H1 (cell line): ENCODE results near the gene FHAD1. TPM values are rescaled to one million over a fixed set of nuclear protein-coding genes. Genes with fewer than 3 reads are reported as not detected.
A peak's percentile ranks its signal among the peaks of the same experiment; 100 is the strongest.
"Not testable (repeated sequence)": the region's sequence is repeated elsewhere in the genome, so short reads cannot be mapped to it uniquely, and the experiment has no call there.

Experiments used
- CTCF ChIA-PET: fragments of 300-600 bp; sonication (Branson Sonifier 250); formaldehyde crosslinking; loops from one replicate; lab custom pipeline; 2021; ENCODE audit not compliant: partially characterized antibody; lab: Charles Lee
- POLR2A ChIA-PET: fragments of 300-600 bp; sonication (Branson Sonifier 250); formaldehyde crosslinking; loops from one replicate; lab custom pipeline; 2021; ENCODE audit warnings: inconsistent platforms; ENCODE audit not compliant: partially characterized antibody; lab: Charles Lee
- DNase-seq, 2 experiments: peaks; one replicate each; pipeline versions ENCODE4 v3.0.0 to v3.0.0-alpha.2; 2010 to 2022; ENCODE audit warnings: low spot score in 2 of 2, low read depth in 1 of 2, mixed read lengths in 1 of 2
- FAIRE-seq: peaks from 2 replicates; lab custom pipeline; 2011; peaks lifted over from hg19 to GRCh38; lab: Jason Lieb, UNC
- H2AFZ ChIP-seq: 2 replicates; pipeline ENCODE4 v1.8.1; 2012; ENCODE audit warnings: low read length, inconsistent platforms
- H2AK5ac ChIP-seq: 2 replicates; pipeline ENCODE4 v1.6.1; 2013; ENCODE audit warnings: low read depth, low read length
- H2BK120ac ChIP-seq: replicated peaks from 2 replicates; pipeline ENCODE3; 2013; ENCODE audit warnings: low read depth, low read length, inconsistent platforms
- H2BK12ac ChIP-seq: 2 replicates; pipeline ENCODE4 v1.6.1; 2013; ENCODE audit warnings: low read depth, low read length
- H2BK15ac ChIP-seq: 2 replicates; pipeline ENCODE4 v1.6.1; 2013; ENCODE audit warnings: low read length
- H2BK20ac ChIP-seq: 2 replicates; pipeline ENCODE4 v1.6.1; 2013; ENCODE audit warnings: low read length
- H2BK5ac ChIP-seq: 2 replicates; pipeline ENCODE4 v1.6.1; 2013; ENCODE audit warnings: low read depth, low read length
- H3K14ac ChIP-seq: 2 replicates; pipeline ENCODE4 v1.6.1; 2013; ENCODE audit warnings: inconsistent platforms; ENCODE audit not compliant: insufficient read length
- H3K18ac ChIP-seq: 2 replicates; pipeline ENCODE4 v1.6.1; 2013; ENCODE audit warnings: low read length; ENCODE audit errors: extremely low read depth
- H3K23ac ChIP-seq: 2 replicates; pipeline ENCODE4 v1.6.1; 2013; ENCODE audit warnings: inconsistent platforms; ENCODE audit not compliant: insufficient read length
- H3K23me2 ChIP-seq: 2 replicates; pipeline ENCODE4 v1.6.1; 2013; ENCODE audit warnings: low read depth, low read length
- H3K27ac ChIP-seq: 2 replicates; pipeline ENCODE4 v1.6.1; 2011; ENCODE audit warnings: low read depth, low read length, inconsistent platforms
- H3K27me3 ChIP-seq, 4 experiments: replicated peaks in 1 of 4; 1 replicate in 1 of 4; 2 replicates in 3 of 4; pipeline versions ENCODE4 v1.6.1 to v1.8.1; 2011 to 2013; ENCODE audit warnings: low read length in 3 of 4, mild to moderate bottlenecking in 3 of 4, inconsistent platforms in 2 of 4, mixed read lengths in 2 of 4, moderate library complexity in 1 of 4; ENCODE audit not compliant: control insufficient read depth in 3 of 4, insufficient read depth in 3 of 4; ENCODE audit errors: extremely low read depth in 1 of 4
- H3K36me3 ChIP-seq, 4 experiments: 2 replicates each; pipeline versions ENCODE4 v1.6.1 to v1.8.1; 2011 to 2013; ENCODE audit warnings: mild to moderate bottlenecking in 4 of 4, low read length in 3 of 4, moderate library complexity in 2 of 4, control low read depth in 1 of 4, inconsistent platforms in 1 of 4; ENCODE audit not compliant: insufficient read depth in 4 of 4, control insufficient read depth in 2 of 4
- H3K4ac ChIP-seq: replicated peaks from 2 replicates; pipeline ENCODE3; 2013; ENCODE audit warnings: low read length, low read depth, mixed read lengths, inconsistent platforms; ENCODE audit not compliant: insufficient read length
- H3K4me1 ChIP-seq, 4 experiments: replicated peaks in 1 of 4; 1 replicate in 1 of 4; 2 replicates in 3 of 4; pipeline versions ENCODE4 v1.6.1 to v1.8.1; 2011 to 2013; ENCODE audit warnings: low read length in 3 of 4, inconsistent platforms in 2 of 4, mixed read lengths in 1 of 4; ENCODE audit not compliant: insufficient read depth in 4 of 4, control insufficient read depth in 3 of 4
- H3K4me2 ChIP-seq, 2 experiments: 2 replicates each; pipeline versions ENCODE4 v1.6.1 to v1.8.1; 2011 to 2013; ENCODE audit warnings: low read depth in 2 of 2, low read length in 2 of 2, control low read depth in 1 of 2, inconsistent platforms in 1 of 2, mild to moderate bottlenecking in 1 of 2; ENCODE audit not compliant: insufficient read depth in 1 of 2
- H3K4me3 ChIP-seq, 4 experiments: fragments of 200-600, 300-600 bp in 1 of 4; sonication (generic), shearing (Covaris generic), sonication (Bioruptor Twin) in 1 of 4; 2 replicates each; pipeline versions ENCODE4 v1.5.1 to v1.8.1; 2011 to 2016; ENCODE audit warnings: low read length in 4 of 4, low read depth in 3 of 4, control low read depth in 2 of 4, inconsistent platforms in 2 of 4, mild to moderate bottlenecking in 2 of 4, mixed read lengths in 1 of 4, moderate library complexity in 1 of 4; ENCODE audit not compliant: insufficient read depth in 2 of 4; ENCODE audit errors: extremely low read depth in 1 of 4
- H3K56ac ChIP-seq: replicated peaks from 2 replicates; pipeline ENCODE3; 2013; ENCODE audit warnings: low read depth, mild to moderate bottlenecking, mixed read lengths, low read length, inconsistent platforms; ENCODE audit not compliant: insufficient read length
- H3K79me1 ChIP-seq: 2 replicates; pipeline ENCODE4 v1.6.1; 2013; ENCODE audit warnings: low read depth, low read length, control low read depth
- H3K79me2 ChIP-seq, 2 experiments: 2 replicates each; pipeline versions ENCODE4 v1.6.1 to v1.8.1; 2012 to 2013; ENCODE audit warnings: low read length in 2 of 2, mild to moderate bottlenecking in 2 of 2, inconsistent platforms in 1 of 2; ENCODE audit not compliant: insufficient read depth in 2 of 2, control insufficient read depth in 1 of 2
- H3K9ac ChIP-seq, 4 experiments: replicated peaks in 1 of 4; 1 replicate in 1 of 4; 2 replicates in 3 of 4; pipeline versions ENCODE4 v1.6.1 to v1.8.1; 2011 to 2013; ENCODE audit warnings: low read depth in 3 of 4, low read length in 3 of 4, control low read depth in 2 of 4, mild to moderate bottlenecking in 2 of 4, moderate library complexity in 2 of 4, inconsistent platforms in 1 of 4; ENCODE audit errors: extremely low read depth in 1 of 4
- H3K9me3 ChIP-seq, 2 experiments: 2 replicates each; pipeline versions ENCODE4 v1.6.1 to v1.8.1; 2012 to 2013; ENCODE audit warnings: mild to moderate bottlenecking in 2 of 2, moderate library complexity in 2 of 2, control low read depth in 1 of 2, inconsistent platforms in 1 of 2, low read depth in 1 of 2, low read length in 1 of 2, mixed read lengths in 1 of 2; ENCODE audit not compliant: insufficient read depth in 2 of 2
- H4K20me1 ChIP-seq, 2 experiments: replicated peaks in 1 of 2; 2 replicates each; pipeline versions ENCODE3 to v1.8.1; 2011 to 2013; ENCODE audit warnings: inconsistent platforms in 2 of 2, low read length in 2 of 2, mild to moderate bottlenecking in 1 of 2; ENCODE audit not compliant: insufficient read depth in 2 of 2, control insufficient read depth in 1 of 2
- H4K5ac ChIP-seq: 2 replicates; pipeline ENCODE4 v1.6.1; 2013; ENCODE audit warnings: low read length, low read depth, mixed read lengths, inconsistent platforms; ENCODE audit not compliant: insufficient read length
- H4K8ac ChIP-seq: 2 replicates; pipeline ENCODE4 v1.8.0; 2013; ENCODE audit warnings: mild to moderate bottlenecking, moderate library complexity, low read length, inconsistent platforms; ENCODE audit not compliant: insufficient read depth; ENCODE audit errors: extremely low read depth
- H4K91ac ChIP-seq: replicated peaks from 2 replicates; pipeline ENCODE3; 2013; ENCODE audit warnings: low read length, mixed read lengths, inconsistent platforms; ENCODE audit not compliant: insufficient read length
- CEBPB ChIP-seq: IDR thresholded peaks from 2 replicates; pipeline ENCODE4 v1.6.1; 2012; ENCODE audit warnings: low read depth, low read length
- WGBS, 2 experiments: shearing (Covaris generic) in 1 of 2; methylation state at CpG; one replicate each; pipeline versions ENCODE4 v1.1.6 to v1.1.7; 2013 to 2015; ENCODE audit warnings: low lambda C conversion rate in 2 of 2, mixed read lengths in 2 of 2, inconsistent platforms in 1 of 2, low coverage in 1 of 2, missing lambda C conversion rate in 1 of 2; ENCODE audit not compliant: insufficient replicate concordance in 2 of 2, insufficient coverage in 1 of 2, insufficient read length in 1 of 2; ENCODE audit errors: extremely low coverage in 1 of 2, missing lambda C conversion rate in 1 of 2; 5-methylcytosine and 5-hydroxymethylcytosine counted together
- polyA plus RNA-seq, 7 experiments: library from polyadenylated mRNA; depleted of rRNA in 3 of 7; stranded (reverse) in 5 of 7; unstranded in 2 of 7; fragments of >200 nt in 5 of 7; fragments of 200-250 nt in 2 of 7; gene quantifications; 1 replicate in 5 of 7; 2 replicates in 1 of 7; 4 replicates in 1 of 7; pipeline versions ENCODE4 v1.2.1 to v1.2.3, GENCODE V29; 2011 to 2013; ENCODE audit warnings: missing spikeins in 2 of 7, mixed read lengths in 2 of 7
- total RNA-seq: library from RNA; stranded (reverse); fragmentation: NEBNext Ultra II Directional; extraction: Animal tissue kit (Norgen Biotek cat#: 25700); gene quantifications from 2 replicates; pipeline ENCODE4 v1.2.1, GENCODE V29; 2021

The FHAD1 gene
- total and polyA plus RNA-seq, 2 of the 8 experiments (the other 6 are each of a cell fraction or from before 2014, with no cell fraction given) = 0.39 to 0.69 TPM

- H3K36me3 ChIP-seq, H2BK20ac ChIP-seq, H3K23ac ChIP-seq, H2AK5ac ChIP-seq, H3K4me3 ChIP-seq, H3K56ac ChIP-seq, DNase-seq, H3K18ac ChIP-seq, H3K27me3 ChIP-seq, H2AFZ ChIP-seq, H4K91ac ChIP-seq, H3K4me2 ChIP-seq, H3K14ac ChIP-seq, H4K5ac ChIP-seq, H3K4ac ChIP-seq, H3K4me1 ChIP-seq, H3K27ac ChIP-seq, FAIRE-seq, H2BK5ac ChIP-seq, H3K9me3 ChIP-seq, H3K9ac ChIP-seq, H3K79me2 ChIP-seq, H3K79me1 ChIP-seq, H4K8ac ChIP-seq, H3K23me2 ChIP-seq, H2BK15ac ChIP-seq, H4K20me1 ChIP-seq, H2BK12ac ChIP-seq, H2BK120ac ChIP-seq: not testable (repeated sequence)
- peak; percentile 32; the same call in 1 of the 2 replicates for TF ChIP-seq CEBPB
- CTCF ChIA-PET = interaction anchor here (1.2 to 16.9 kb wide), 5 partner anchors 9 to 111 kb away, joined by 4 to 170 read pairs (median 6); no protein-coding TSS in a partner anchor
- 87% methylated on average over 8 of the region's 8 CpGs; no CpG with 5 or more reads in 1 of the 2 experiments for WGBS, 2 experiments
- POLR2A ChIA-PET = interaction anchor here (1.7 kb wide), 1 partner anchor 12 kb away, joined by 6 read pairs; no protein-coding TSS in a partner anchor
Measured at GRCh38 chr1:15434739-15435138, 187.7 kb downstream of the FHAD1 start.
